Keratinocyte (primary cell): Measurements from ENCODE around the gene ASB4. TPM values are rescaled to one million over a fixed set of nuclear protein-coding genes. Genes with fewer than 3 reads are reported as not detected.

Experiments used
- DNase-seq: peaks from one replicate; pipeline ENCODE4 v3.0.0-alpha.2; 2011; ENCODE audit warnings: low read depth, missing footprints, low spot score
- FAIRE-seq: peaks from 2 replicates; lab custom pipeline; 2011; peaks lifted over from hg19 to GRCh38; lab: Jason Lieb, UNC
- H2AFZ ChIP-seq: 2 replicates; pipeline ENCODE4 v1.6.0; 2012; ENCODE audit warnings: low read length, control low read depth, inconsistent platforms; ENCODE audit not compliant: control insufficient read depth
- H3K27ac ChIP-seq: 2 replicates; pipeline ENCODE4 v1.5.1; 2011; ENCODE audit warnings: low read length; ENCODE audit not compliant: control insufficient read depth, insufficient read depth
- H3K27me3 ChIP-seq: 3 replicates; pipeline ENCODE4 v1.6.0; 2011; ENCODE audit warnings: low read length; ENCODE audit not compliant: control insufficient read depth, insufficient read depth; ENCODE audit errors: extremely low read depth
- H3K36me3 ChIP-seq, 2 experiments: 2 replicates in 1 of 2; 3 replicates in 1 of 2; pipeline ENCODE4 v1.5.1; 2011; ENCODE audit warnings: low read length in 2 of 2, mild to moderate bottlenecking in 1 of 2; ENCODE audit not compliant: control insufficient read depth in 2 of 2, insufficient read depth in 2 of 2; ENCODE audit errors: extremely low read depth in 1 of 2
- H3K4me1 ChIP-seq: 3 replicates; pipeline ENCODE4 v1.5.1; 2011; ENCODE audit warnings: low read length; ENCODE audit not compliant: control insufficient read depth, insufficient read depth; ENCODE audit errors: extremely low read depth
- H3K4me2 ChIP-seq: 3 replicates; pipeline ENCODE4 v1.6.0; 2011; ENCODE audit warnings: low read depth, low read length; ENCODE audit not compliant: control insufficient read depth, insufficient read depth; ENCODE audit errors: extremely low read depth
- H3K4me3 ChIP-seq, 3 experiments: fragments of 200-600 bp in 1 of 3; sonication (generic) in 1 of 3; 2 replicates in 2 of 3; 3 replicates in 1 of 3; pipeline ENCODE4 v1.5.1; 2011 to 2016; ENCODE audit warnings: low read length in 3 of 3, mild to moderate bottlenecking in 3 of 3, control low read depth in 2 of 3, inconsistent platforms in 1 of 3, low read depth in 1 of 3, mixed read lengths in 1 of 3, mixed run types in 1 of 3, moderate library complexity in 1 of 3; ENCODE audit not compliant: control insufficient read depth in 2 of 3, insufficient read depth in 2 of 3; ENCODE audit errors: extremely low read depth in 1 of 3
- H3K79me2 ChIP-seq: 2 replicates; pipeline ENCODE4 v1.6.0; 2012; ENCODE audit warnings: low read length; ENCODE audit not compliant: control insufficient read depth, insufficient read depth
- H3K9ac ChIP-seq: 3 replicates; pipeline ENCODE4 v1.6.0; 2011; ENCODE audit warnings: low read length; ENCODE audit not compliant: control insufficient read depth, insufficient read depth; ENCODE audit errors: extremely low read depth
- H3K9me1 ChIP-seq: 3 replicates; pipeline ENCODE4 v1.6.0; 2011; ENCODE audit warnings: low read length; ENCODE audit not compliant: control insufficient read depth, insufficient read depth; ENCODE audit errors: extremely low read depth
- H3K9me3 ChIP-seq: 2 replicates; pipeline ENCODE4 v1.5.1; 2012; ENCODE audit warnings: low read depth, low read length; ENCODE audit not compliant: control insufficient read depth
- H4K20me1 ChIP-seq: 3 replicates; pipeline ENCODE4 v1.6.0; 2011; ENCODE audit warnings: low read length; ENCODE audit not compliant: control insufficient read depth, insufficient read depth; ENCODE audit errors: extremely low read depth
- EZH2 ChIP-seq: IDR thresholded peaks from one replicate; pipeline ENCODE4 v1.6.1; 2012; ENCODE audit warnings: inconsistent platforms, mild to moderate bottlenecking, low read length, moderate library complexity
- dilution Hi-C: fragments of 300-500 bp; cut with MboI; formaldehyde crosslinking; loops from one replicate; pipeline ENCODE4 v1.7.0; 2020; ENCODE audit warnings: low sequenced_read_pairs; ENCODE audit not compliant: extremely low pct_ligation_motif_present
- polyA plus RNA-seq, 5 experiments: library from polyadenylated mRNA; depleted of rRNA in 3 of 5; stranded (reverse) in 3 of 5; stranded (forward) in 1 of 5; unstranded in 1 of 5; fragments of >200 nt; gene quantifications; 1 replicate in 1 of 5; 2 replicates in 3 of 5; 3 replicates in 1 of 5; pipeline versions ENCODE4 v1.2.1 to v1.2.3, GENCODE V29; 2011 to 2012; ENCODE audit warnings: missing spikeins in 2 of 5, low read depth in 1 of 5, low replicate concordance in 1 of 5
- TF ChIP-seq, protein P1 (sequence below), 3 experiments: IDR thresholded peaks in 1 of 3; conservative IDR thresholded peaks in 1 of 3; optimal IDR thresholded peaks in 1 of 3; 2 replicates in 2 of 3; 3 replicates in 1 of 3; pipeline versions ENCODE3 to v1.5.1; 2011; ENCODE audit warnings: low read length in 3 of 3, mild to moderate bottlenecking in 3 of 3, moderate library complexity in 2 of 3, control low read depth in 1 of 3, inconsistent platforms in 1 of 3; ENCODE audit not compliant: insufficient read depth in 2 of 3; ENCODE audit errors: extremely low read depth in 1 of 3

The ASB4 gene
- polyA plus RNA-seq, 1 donor (not counting 4 experiments of a cell fraction or from before 2014, with no cell fraction given): not detected

DNA sequence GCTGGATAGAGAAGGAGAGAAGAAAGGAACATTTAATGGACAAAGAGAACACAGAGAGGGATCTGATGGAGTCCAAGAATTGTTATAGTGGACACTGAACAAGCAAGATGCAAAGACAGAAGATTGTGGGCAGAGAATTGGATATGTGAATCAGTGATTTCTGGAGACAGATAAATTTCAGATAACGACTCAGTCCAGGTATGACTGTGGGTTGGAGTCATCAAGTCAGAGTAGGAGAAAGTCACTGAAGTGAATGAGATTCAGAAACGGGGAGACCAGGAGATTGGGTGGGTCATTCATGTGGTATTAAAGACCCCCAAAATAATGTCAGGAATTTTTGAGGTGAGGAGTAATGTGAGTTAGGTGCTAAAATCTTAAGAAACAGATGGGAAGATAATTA, 23.0 kb downstream of the ASB4 start:
- TF ChIP-seq EZH2: no peak
- TF ChIP-seq, protein P1, sequence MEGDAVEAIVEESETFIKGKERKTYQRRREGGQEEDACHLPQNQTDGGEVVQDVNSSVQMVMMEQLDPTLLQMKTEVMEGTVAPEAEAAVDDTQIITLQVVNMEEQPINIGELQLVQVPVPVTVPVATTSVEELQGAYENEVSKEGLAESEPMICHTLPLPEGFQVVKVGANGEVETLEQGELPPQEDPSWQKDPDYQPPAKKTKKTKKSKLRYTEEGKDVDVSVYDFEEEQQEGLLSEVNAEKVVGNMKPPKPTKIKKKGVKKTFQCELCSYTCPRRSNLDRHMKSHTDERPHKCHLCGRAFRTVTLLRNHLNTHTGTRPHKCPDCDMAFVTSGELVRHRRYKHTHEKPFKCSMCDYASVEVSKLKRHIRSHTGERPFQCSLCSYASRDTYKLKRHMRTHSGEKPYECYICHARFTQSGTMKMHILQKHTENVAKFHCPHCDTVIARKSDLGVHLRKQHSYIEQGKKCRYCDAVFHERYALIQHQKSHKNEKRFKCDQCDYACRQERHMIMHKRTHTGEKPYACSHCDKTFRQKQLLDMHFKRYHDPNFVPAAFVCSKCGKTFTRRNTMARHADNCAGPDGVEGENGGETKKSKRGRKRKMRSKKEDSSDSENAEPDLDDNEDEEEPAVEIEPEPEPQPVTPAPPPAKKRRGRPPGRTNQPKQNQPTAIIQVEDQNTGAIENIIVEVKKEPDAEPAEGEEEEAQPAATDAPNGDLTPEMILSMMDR (optimal IDR thresholded peaks at IDR 0.05 in 1 of 3, IDR thresholded peaks at IDR 0.05 in 1 of 3, conservative IDR thresholded peaks at IDR 0.05 in 1 of 3; ENCODE audit: extremely low read depth in 1 of 3, insufficient read depth in 2 of 3, low read length in 3 of 3): no peak
- Histone ChIP-seq H2AFZ (no peak overlapping the region), H4K20me1 (no peaks in the 10 kb centered on the region), H3K4me2 (no peak overlapping the region), H3K4me1 (no peaks in the 10 kb centered on the region), H3K36me3 (no peaks in the 10 kb centered on the region), H3K9me1 (no peaks in the 10 kb centered on the region), H3K4me3 (no peak overlapping the region), H3K79me2 (no peaks in the 10 kb centered on the region), H3K9ac (no peak overlapping the region), H3K9me3 (no peaks in the 10 kb centered on the region), H3K27ac (no peak overlapping the region), H3K27me3 (no peaks in the 10 kb centered on the region)
- dilution Hi-C loops: loop anchor here (25.0 kb wide), 1 partner anchor 179 kb away; no protein-coding TSS in a partner anchor
- DNase-seq (no peak), FAIRE-seq (no peak)

DNA sequence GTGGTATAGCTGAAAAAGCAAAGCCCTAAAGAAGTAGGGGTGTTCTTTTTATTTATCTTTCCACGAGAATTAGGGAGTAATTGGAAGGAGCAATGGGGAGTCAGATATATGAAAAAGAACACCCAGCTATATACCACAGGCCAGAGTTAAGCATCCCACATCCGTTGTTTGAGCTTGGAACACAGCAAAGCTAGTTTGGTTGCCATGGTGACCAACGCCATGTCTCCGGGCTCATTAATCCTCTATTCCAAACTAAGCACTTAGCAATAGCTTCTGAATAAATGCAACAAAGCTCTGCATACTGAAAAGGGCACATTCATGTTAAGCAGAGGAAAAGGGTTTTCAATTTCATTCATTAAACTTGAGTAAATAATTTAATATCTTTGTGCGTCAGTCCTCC, 23.5 kb downstream of the ASB4 start:
- Histone ChIP-seq H4K20me1 (no peaks in the 10 kb centered on the region), H3K4me3 (no peak overlapping the region), H2AFZ (no peak overlapping the region), H3K9me1 (no peaks in the 10 kb centered on the region), H3K79me2 (no peaks in the 10 kb centered on the region), H3K36me3 (no peaks in the 10 kb centered on the region), H3K9ac (no peak overlapping the region), H3K4me1 (no peaks in the 10 kb centered on the region), H3K27me3 (no peaks in the 10 kb centered on the region), H3K9me3 (no peaks in the 10 kb centered on the region), H3K27ac (no peak overlapping the region), H3K4me2 (no peak overlapping the region)
- FAIRE-seq (no peak), DNase-seq (no peak)
- dilution Hi-C loops: loop anchor here (25.0 kb wide), 1 partner anchor 178 kb away; no protein-coding TSS in a partner anchor
- TF ChIP-seq, protein P1 (optimal IDR thresholded peaks at IDR 0.05 in 1 of 3, IDR thresholded peaks at IDR 0.05 in 1 of 3, conservative IDR thresholded peaks at IDR 0.05 in 1 of 3; ENCODE audit: extremely low read depth in 1 of 3, insufficient read depth in 2 of 3, low read length in 3 of 3): no peak
- no peak for TF ChIP-seq EZH2
